Measurements from ENCODE around the gene YOD1.

The YOD1 gene

DNA sequence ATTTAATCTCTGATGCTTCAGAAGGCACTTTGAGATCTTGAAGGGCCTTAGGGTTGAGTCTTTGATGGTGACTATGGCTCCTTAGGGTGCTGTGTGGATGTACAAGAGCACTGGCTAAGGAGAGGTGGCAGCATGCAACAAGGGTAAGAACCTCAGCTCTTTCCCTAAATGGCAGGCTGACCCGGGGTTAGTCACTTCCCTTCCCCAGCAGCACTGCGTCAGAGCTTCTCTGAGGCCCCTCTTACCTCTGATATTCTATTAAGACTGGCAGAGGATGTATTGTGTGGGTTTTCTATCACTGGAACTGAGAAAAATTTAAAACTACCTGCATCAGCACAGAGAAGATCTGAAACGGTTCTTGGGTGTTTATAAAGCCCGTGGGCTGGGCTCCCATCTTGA is 30.3 kb downstream of the YOD1 start:
- DNase-seq = no peak

DNA sequence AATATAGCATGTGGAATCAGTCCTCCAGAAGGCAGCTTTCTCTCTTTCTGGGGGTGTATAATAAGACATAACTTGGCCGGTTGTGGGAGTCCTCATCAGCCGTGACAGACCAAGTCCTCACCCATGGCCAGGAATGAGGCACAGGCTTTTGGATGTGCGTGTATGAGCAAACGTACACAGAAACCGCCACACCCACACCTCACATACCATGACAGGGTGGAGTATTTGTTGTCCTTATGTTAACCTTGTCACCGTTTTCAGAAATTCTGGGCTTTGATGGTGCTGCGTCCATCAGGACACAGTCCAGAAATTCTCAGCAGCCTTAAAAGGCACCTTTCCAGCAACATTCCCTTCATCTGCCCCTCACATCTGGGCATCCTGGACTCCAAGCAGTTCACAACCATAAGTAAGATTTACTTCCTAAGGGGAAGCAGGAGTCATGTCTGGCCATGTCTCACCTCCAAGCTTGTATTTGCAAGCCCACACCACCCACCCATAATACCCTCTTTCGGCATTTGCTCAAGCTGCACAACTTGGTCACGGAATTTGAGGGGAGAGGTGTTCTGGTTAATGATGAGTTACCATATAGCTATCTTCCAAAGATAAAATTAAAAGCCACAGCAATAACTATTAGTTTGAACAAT is 30.8 kb downstream of the YOD1 start:
- Histone ChIP-seq H3K4me1 (no peaks in the 10 kb centered on the region), H3K4me3 (ENCODE audit: low read depth, low read length) (no peak overlapping the region), H3K9me3 (no peaks in the 10 kb centered on the region), H3K36me3 (no peaks in the 10 kb centered on the region), H3K27me3 (peaks cover 31% of the 10 kb centered on the region)
- TF ChIP-seq, protein P1, sequence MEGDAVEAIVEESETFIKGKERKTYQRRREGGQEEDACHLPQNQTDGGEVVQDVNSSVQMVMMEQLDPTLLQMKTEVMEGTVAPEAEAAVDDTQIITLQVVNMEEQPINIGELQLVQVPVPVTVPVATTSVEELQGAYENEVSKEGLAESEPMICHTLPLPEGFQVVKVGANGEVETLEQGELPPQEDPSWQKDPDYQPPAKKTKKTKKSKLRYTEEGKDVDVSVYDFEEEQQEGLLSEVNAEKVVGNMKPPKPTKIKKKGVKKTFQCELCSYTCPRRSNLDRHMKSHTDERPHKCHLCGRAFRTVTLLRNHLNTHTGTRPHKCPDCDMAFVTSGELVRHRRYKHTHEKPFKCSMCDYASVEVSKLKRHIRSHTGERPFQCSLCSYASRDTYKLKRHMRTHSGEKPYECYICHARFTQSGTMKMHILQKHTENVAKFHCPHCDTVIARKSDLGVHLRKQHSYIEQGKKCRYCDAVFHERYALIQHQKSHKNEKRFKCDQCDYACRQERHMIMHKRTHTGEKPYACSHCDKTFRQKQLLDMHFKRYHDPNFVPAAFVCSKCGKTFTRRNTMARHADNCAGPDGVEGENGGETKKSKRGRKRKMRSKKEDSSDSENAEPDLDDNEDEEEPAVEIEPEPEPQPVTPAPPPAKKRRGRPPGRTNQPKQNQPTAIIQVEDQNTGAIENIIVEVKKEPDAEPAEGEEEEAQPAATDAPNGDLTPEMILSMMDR (IDR thresholded peaks at IDR 0.05; ENCODE audit: low read depth, low read length) = no peak
- DNase-seq = no peak

More for the DNA sequence above, 30.3 kb downstream of the YOD1 start:
- H3K4me3 ChIP-seq (ENCODE audit: low read depth, low read length) = no peak overlapping the region
- H3K36me3 ChIP-seq = no peaks in the 10 kb centered on the region
- no peaks in the 10 kb centered on the region for H3K9me3 ChIP-seq
- peaks cover 36% of the 10 kb centered on the region for H3K27me3 ChIP-seq
- TF ChIP-seq, protein P1 (IDR thresholded peaks at IDR 0.05; ENCODE audit: low read depth, low read length) = no peak
- no peaks in the 10 kb centered on the region for H3K4me1 ChIP-seq

DNA sequence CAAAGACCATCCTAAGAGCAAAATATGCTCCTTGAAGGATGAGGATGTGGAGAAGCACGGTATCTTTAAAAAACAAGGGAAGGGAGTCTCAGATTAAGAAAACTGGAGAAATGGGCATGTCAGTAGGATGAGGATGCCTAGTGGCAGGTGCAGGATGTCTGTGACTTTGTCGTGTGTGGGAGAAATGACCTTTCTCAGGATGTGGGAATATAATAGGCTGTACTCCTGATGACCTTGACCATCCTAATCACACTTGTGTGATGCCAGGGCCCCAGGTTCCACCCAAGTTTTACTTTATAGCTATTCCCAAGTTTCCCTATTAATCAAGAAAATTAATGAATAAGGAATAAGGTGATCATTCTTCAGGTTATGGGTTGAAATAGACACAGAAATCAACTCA is 31.3 kb downstream of the YOD1 start:
- Histone ChIP-seq H3K4me1 (no peaks in the 10 kb centered on the region), H3K9me3 (no peaks in the 10 kb centered on the region), H3K4me3 (ENCODE audit: low read depth, low read length) (no peak overlapping the region), H3K27me3 (peaks cover 31% of the 10 kb centered on the region), H3K36me3 (no peaks in the 10 kb centered on the region)
- TF ChIP-seq, protein P1 (IDR thresholded peaks at IDR 0.05; ENCODE audit: low read depth, low read length) = no peak
- DNase-seq = no peak

DNA sequence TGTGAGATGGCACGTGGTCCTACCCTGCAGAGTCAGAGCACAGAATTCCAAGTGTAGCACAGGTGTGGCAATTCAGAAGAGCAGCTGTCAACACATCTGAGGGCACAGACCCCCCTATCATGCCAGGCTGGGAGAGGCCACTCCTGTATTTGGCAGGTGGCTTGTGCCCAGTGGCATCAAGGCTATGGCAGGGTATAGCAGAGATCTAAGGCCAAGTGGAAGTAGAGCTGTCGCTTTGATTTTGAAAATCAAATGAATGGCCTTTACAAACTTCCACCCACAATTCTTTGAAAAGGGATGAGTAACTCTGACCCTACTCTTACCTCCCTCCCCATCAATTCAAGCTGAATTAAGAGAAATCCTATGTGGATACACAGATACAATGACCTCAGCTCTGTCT is 31.8 kb downstream of the YOD1 start:
- no peak for DNase-seq
- Histone ChIP-seq H3K4me1 (no peaks in the 10 kb centered on the region), H3K4me3 (ENCODE audit: low read depth, low read length) (no peak overlapping the region), H3K9me3 (no peaks in the 10 kb centered on the region), H3K27me3 (peaks cover 36% of the 10 kb centered on the region), H3K36me3 (no peaks in the 10 kb centered on the region)
- TF ChIP-seq, protein P1 (IDR thresholded peaks at IDR 0.05; ENCODE audit: low read depth, low read length) = no peak

DNA sequence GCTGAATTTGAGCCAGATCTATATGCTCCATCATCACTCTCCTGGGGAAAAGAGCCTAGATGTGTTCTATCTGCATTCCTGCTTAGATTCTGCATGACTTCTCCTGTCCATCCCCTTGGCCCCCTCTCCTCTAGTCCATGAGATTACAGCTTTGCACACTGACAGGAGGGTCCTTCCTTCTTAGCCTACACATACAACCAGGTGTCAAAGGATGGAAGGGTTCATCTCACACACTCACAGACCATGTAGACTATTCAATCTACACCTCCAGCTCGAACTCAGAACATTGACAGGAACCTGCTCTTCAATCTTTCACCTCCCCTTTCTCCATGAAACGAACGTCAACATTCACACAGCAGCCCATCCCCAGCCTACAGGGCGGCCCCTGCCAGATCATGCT is 32.3 kb downstream of the YOD1 start:
- H3K9me3 ChIP-seq = no peaks in the 10 kb centered on the region
- no peaks in the 10 kb centered on the region for H3K4me1 ChIP-seq
- H3K4me3 ChIP-seq (ENCODE audit: low read depth, low read length) = no peak overlapping the region
- no peak for DNase-seq
- H3K27me3 ChIP-seq = peaks cover 37% of the 10 kb centered on the region
- H3K36me3 ChIP-seq = no peaks in the 10 kb centered on the region
- TF ChIP-seq, protein P1 (IDR thresholded peaks at IDR 0.05; ENCODE audit: low read depth, low read length) = no peak

DNA sequence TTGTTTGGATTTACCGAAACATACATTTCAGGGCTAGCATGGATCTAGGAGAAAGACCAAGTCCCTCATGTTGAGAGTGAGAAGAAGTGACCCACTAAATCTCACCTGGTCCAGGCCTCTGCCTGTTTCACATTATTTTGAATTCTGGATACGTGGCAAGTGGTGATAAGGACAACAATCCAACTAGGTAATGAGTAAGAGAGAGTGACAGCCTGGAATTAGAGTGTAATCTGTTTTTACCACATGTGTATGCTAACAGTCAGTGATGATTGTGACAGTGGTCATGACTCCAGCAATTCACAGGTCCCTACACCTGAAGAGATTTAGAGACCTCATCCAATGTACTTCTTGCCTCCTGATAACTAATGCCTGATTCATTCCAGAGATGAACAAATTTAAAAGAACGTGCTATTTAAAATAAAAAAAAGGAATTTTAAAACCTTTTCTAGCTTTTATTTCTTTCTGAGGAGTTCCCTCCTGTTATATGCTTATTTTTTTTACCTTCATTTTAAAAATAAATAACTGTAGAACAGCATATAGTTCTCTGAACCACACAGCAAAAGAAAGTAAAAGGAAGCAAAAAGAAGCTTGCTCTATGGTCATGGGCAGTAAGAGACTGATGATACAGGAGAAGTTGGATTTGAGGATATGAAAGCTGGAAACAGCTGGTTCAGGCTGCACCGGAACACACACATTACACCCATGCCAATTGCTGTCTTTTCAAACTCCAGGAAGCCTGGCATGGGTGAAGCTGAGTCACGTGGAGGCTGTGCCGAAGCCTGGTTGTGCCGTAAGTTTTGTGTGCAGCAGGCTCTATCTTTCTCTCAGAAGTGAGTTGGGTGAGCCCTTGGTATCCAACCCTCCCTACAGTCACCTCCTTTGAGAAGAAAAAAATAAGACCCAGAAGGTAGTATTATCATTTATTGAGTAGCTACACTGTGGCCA is 33.1 kb downstream of the YOD1 start:
- Histone ChIP-seq H3K36me3 (no peaks in the 10 kb centered on the region), H3K4me1 (no peaks in the 10 kb centered on the region), H3K4me3 (ENCODE audit: low read depth, low read length) (no peak overlapping the region), H3K9me3 (no peaks in the 10 kb centered on the region), H3K27me3 (peaks cover 44% of the 10 kb centered on the region)
- TF ChIP-seq, protein P1 (IDR thresholded peaks at IDR 0.05; ENCODE audit: low read depth, low read length) = no peak
- no peak for DNase-seq
